OCI-LY7 (cell line): Measurements from ENCODE around the gene PXDN.

Experiments used
- EZH2phosphoT487 ChIP-seq: fragments of 200-600 bp; sonication (generic); IDR thresholded peaks from 2 replicates; pipeline ENCODE4 v1.6.1; 2018; ENCODE audit warnings: low read depth, borderline replicate concordance, mild to moderate bottlenecking, mixed run types, antibody characterized with exemption, low read length, moderate library complexity, mixed read lengths
- TF ChIP-seq, protein P1 (sequence below): fragments of 200-600 bp; sonication (generic); conservative IDR thresholded peaks from 2 replicates; pipeline ENCODE4 v1.5.1; 2014; ENCODE audit warnings: mild to moderate bottlenecking, antibody characterized with exemption, low read length, moderate library complexity, mixed read lengths

DNA sequence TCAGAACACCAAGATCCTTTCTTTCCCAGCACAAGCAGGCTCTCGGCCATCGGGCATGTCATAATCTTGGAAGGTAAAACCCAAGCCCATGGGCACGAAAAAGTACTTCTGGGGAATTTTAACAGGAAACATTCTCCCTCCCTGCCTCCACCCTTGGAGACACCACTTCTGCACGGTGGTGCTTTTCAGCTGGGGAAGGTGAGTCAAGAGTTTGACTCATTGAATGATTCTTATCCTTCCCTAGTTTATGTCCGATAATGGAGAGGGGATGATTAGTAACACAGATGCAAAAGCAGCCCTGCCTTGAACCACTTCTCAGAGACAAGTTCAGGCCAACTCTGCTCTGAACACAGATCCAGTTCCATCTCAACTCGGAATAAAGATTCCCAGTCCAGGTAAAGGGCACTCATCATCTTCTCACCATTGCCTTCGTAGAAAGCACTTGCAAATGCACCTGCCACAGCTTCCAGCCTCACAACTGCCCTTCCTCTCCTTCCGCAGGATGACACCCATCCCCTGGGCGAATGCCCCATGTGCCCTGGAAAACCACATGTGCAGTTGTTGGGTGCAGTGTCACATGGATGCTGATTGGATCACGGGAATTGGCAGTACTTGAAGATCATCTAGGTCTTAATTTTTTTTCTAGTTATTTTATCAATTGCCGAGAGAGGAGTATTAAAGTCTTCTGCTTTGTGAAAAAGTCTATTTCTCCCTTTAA is 136.2 kb downstream of the PXDN start:
- TF ChIP-seq, protein P1, sequence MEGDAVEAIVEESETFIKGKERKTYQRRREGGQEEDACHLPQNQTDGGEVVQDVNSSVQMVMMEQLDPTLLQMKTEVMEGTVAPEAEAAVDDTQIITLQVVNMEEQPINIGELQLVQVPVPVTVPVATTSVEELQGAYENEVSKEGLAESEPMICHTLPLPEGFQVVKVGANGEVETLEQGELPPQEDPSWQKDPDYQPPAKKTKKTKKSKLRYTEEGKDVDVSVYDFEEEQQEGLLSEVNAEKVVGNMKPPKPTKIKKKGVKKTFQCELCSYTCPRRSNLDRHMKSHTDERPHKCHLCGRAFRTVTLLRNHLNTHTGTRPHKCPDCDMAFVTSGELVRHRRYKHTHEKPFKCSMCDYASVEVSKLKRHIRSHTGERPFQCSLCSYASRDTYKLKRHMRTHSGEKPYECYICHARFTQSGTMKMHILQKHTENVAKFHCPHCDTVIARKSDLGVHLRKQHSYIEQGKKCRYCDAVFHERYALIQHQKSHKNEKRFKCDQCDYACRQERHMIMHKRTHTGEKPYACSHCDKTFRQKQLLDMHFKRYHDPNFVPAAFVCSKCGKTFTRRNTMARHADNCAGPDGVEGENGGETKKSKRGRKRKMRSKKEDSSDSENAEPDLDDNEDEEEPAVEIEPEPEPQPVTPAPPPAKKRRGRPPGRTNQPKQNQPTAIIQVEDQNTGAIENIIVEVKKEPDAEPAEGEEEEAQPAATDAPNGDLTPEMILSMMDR = no peak
- no peak for TF ChIP-seq EZH2phosphoT487
